ENCODE data around the gene ACSM6. TPM values are rescaled to one million over a fixed set of nuclear protein-coding genes. Genes with fewer than 3 reads are reported as not detected.

The ACSM6 gene
- total RNA-seq, 4 donors from 2014 or later, result not detected

DNA sequence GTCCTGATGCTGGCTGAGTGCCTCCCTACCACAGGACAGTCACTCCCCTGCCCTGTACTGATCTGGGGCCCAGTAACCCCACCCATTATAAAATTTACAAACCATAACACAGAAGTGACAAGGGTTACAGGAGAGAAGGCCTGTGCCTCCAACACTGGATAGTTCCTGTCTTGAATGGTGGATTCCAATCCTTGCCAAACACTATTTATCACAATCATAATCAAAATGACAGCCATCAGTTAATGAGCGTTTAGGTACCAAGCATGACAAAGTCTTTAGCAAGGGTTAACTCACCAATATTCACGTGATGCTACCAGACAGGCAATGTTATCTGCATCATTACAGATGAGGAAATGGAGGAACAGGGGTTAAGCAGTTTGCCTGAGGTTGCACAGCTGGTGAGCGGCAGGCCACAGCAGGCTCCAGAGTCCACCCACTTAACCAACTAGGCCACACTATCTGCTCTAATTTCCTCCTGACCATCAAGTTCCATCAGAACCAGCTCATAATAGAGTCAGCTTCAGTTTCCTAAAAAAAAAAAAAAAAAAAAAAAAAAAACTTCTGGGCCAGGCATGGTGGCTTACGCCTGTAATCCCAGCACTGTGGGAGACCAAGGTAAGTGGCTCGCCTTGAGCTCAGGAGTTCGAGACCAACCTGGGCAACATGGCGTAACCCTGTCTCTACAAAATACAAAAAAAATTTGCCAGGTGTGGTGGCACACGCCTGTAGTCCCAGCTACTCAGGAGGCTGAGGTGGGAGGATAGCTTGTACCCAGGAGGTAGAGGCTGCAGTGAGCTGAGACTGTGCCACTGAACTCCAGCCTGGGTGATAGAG is 82.5 kb downstream of the ACSM6 start:
- peak; percentile 68 for DNase-seq (ENCODE audit: extremely low spot score)
- Histone ChIP-seq H3K27me3 (no peaks in the 10 kb centered on the region), H3K4me3 (no peak overlapping the region), H3K9me3 (no peaks in the 10 kb centered on the region), H3K36me3 (peaks cover 0 to 1% (median 0%) of the 10 kb centered on the region in 4 donors), H3K27ac (replicated peaks in 1 of 4) (peak overlapping the region; percentile 72 to 83 (median 80)), H3K4me1 (peaks cover 34 to 84% (median 80%) of the 10 kb centered on the region in 4 donors)
- 86% methylated on average over 8 of the region's 8 CpGs for WGBS
- intact Hi-C loops (cut with DNase I), result no loop called here
- TF ChIP-seq EP300 (IDR thresholded peaks at IDR 0.05) (no peak), POLR2AphosphoS5 (IDR thresholded peaks at IDR 0.05) (no peak)
- TF ChIP-seq, protein P1, sequence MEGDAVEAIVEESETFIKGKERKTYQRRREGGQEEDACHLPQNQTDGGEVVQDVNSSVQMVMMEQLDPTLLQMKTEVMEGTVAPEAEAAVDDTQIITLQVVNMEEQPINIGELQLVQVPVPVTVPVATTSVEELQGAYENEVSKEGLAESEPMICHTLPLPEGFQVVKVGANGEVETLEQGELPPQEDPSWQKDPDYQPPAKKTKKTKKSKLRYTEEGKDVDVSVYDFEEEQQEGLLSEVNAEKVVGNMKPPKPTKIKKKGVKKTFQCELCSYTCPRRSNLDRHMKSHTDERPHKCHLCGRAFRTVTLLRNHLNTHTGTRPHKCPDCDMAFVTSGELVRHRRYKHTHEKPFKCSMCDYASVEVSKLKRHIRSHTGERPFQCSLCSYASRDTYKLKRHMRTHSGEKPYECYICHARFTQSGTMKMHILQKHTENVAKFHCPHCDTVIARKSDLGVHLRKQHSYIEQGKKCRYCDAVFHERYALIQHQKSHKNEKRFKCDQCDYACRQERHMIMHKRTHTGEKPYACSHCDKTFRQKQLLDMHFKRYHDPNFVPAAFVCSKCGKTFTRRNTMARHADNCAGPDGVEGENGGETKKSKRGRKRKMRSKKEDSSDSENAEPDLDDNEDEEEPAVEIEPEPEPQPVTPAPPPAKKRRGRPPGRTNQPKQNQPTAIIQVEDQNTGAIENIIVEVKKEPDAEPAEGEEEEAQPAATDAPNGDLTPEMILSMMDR (IDR thresholded peaks at IDR 0.05), result no peak

DNA sequence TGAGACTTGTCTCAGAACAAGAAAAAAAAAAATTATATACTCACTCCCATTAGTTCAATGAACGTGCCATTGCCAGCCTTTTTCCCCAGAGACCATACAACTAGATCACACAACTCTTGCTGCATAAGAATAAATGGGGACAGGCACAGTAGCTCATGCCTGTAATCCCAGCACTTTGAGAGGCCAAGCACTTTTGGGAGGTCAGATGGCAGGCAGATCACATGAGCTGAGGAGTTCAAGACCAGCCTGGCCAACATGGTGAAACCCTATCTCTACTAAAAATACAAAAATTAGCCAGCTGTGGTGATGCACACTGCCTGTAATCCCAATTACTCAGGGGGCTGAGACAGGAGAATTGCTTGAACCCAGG is 83.1 kb downstream of the ACSM6 start:
- Histone ChIP-seq H3K36me3 (no peaks in the 10 kb centered on the region), H3K27me3 (no peaks in the 10 kb centered on the region), H3K4me1 (peaks cover 34 to 83% (median 81%) of the 10 kb centered on the region in 4 donors), H3K27ac (replicated peaks in 1 of 4) (peak overlapping the region; percentile 72 to 83 (median 80)), H3K4me3 (no peak overlapping the region), H3K9me3 (no peaks in the 10 kb centered on the region)
- intact Hi-C loops (cut with DNase I), result no loop called here
- no peak for TF ChIP-seq EP300 (IDR thresholded peaks at IDR 0.05)
- DNase-seq (ENCODE audit: extremely low spot score), result peak; percentile 55
- 76% methylated on average over 1 of the region's 1 CpG for WGBS

DNA sequence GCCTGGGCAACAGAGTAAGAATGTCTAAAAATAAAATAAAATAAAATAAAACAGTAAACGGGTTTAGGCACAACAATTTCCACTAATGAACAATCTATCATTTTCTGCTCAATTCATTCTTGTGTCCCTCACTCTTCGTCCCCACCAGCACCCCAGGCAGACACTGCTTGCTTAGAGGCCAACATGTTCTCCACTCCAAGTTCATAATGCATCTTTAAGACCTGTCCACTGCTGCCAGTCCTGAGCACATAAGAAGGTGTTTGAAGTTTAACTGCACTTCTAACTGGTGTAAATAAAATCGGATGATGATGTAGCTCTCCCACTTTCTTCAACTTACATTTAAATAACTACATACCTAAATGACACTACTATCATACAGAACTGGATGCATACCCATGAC is 83.6 kb downstream of the ACSM6 start:
- WGBS, result 68% methylated on average over 3 of the region's 3 CpGs
- H3K4me1 ChIP-seq, result peaks cover 34 to 81% (median 79%) of the 10 kb centered on the region in 4 donors

More for the DNA sequence above, 83.6 kb downstream of the ACSM6 start:
- Histone ChIP-seq H3K9me3 (no peaks in the 10 kb centered on the region), H3K4me3 (no peak overlapping the region), H3K27ac (replicated peaks in 1 of 4) (peak overlapping the region; percentile 72 to 83 (median 80)), H3K36me3 (no peaks in the 10 kb centered on the region), H3K27me3 (no peaks in the 10 kb centered on the region)
- peak; percentile 47 for DNase-seq (ENCODE audit: extremely low spot score)
- TF ChIP-seq POLR2AphosphoS5 (IDR thresholded peaks at IDR 0.05) (no peak), EP300 (IDR thresholded peaks at IDR 0.05) (no peak), POLR2A (IDR thresholded peaks at IDR 0.05; ENCODE audit: low read depth) (no peak)
- TF ChIP-seq, protein P1 (IDR thresholded peaks at IDR 0.05), result no peak
- intact Hi-C loops (cut with DNase I), result no loop called here

Small RNA genes lying within 50 kb of the gene (small RNA-seq; reads per million reads assigned to genes)
- 0 reads per million in 3 donors for gene AL157834.3

Other genes with a start within 250 kb of the ACSM6 start
- gene CYP2C8, start 124.7 kb upstream of the ACSM6 start, total RNA-seq, result not detected
- 10 to 100 TPM; 40.7 to 86.8 (median 83.4) TPM for gene PDLIM1, start 96.8 kb downstream of the ACSM6 start, total RNA-seq